CD14-positive monocyte (primary cell): ENCODE data around the gene KLHL30. TPM values are rescaled to one million over a fixed set of nuclear protein-coding genes. Genes with fewer than 3 reads are reported as not detected.

Experiments
- DNase-seq, 3 donors: peaks; one replicate each; pipeline ENCODE4 v3.0.0-alpha.2; 2011 to 2022
- H2AFZ ChIP-seq: 2 replicates; pipeline ENCODE4 v1.6.0; 2012; ENCODE audit warnings: mild to moderate bottlenecking, low read depth, low read length, inconsistent platforms; ENCODE audit not compliant: insufficient read depth, poor library complexity, severe bottlenecking
- H3K27ac ChIP-seq, 2 donors: 1 replicate in 1 of 2; 2 replicates in 1 of 2; pipeline ENCODE4 v1.5.1; 2012 to 2013; ENCODE audit warnings: low read length in 2 of 2, control low read depth in 1 of 2, inconsistent platforms in 1 of 2, low read depth in 1 of 2, mild to moderate bottlenecking in 1 of 2
- H3K27me3 ChIP-seq, 2 donors: one replicate each; pipeline versions ENCODE4 v1.6.0 to v1.6.1; 2011 to 2013; ENCODE audit warnings: low read length in 2 of 2; ENCODE audit not compliant: control insufficient read depth in 2 of 2, insufficient read depth in 2 of 2
- H3K36me3 ChIP-seq, 2 donors: replicated peaks in 1 of 2; 1 replicate in 1 of 2; 2 replicates in 1 of 2; pipeline versions ENCODE4 v1.5.1 to v1.6.1; 2012 to 2013; ENCODE audit warnings: low read length in 2 of 2, control low read depth in 1 of 2, inconsistent platforms in 1 of 2, mild to moderate bottlenecking in 1 of 2; ENCODE audit not compliant: insufficient read depth in 2 of 2, control insufficient read depth in 1 of 2
- H3K4me1 ChIP-seq, 2 donors: 1 replicate in 1 of 2; 2 replicates in 1 of 2; pipeline versions ENCODE4 v1.5.1 to v1.6.1; 2012 to 2013; ENCODE audit warnings: low read length in 2 of 2, control low read depth in 1 of 2, inconsistent platforms in 1 of 2, mild to moderate bottlenecking in 1 of 2, moderate library complexity in 1 of 2; ENCODE audit not compliant: insufficient read depth in 2 of 2, control insufficient read depth in 1 of 2
- H3K4me2 ChIP-seq: replicated peaks from 2 replicates; pipeline ENCODE3; 2012; ENCODE audit warnings: low read length, moderate library complexity, mild to moderate bottlenecking; ENCODE audit not compliant: poor library complexity, severe bottlenecking; ENCODE audit errors: extremely low read depth
- H3K4me3 ChIP-seq, 3 experiments: fragments of 200-600 bp in 1 of 3; sonication (generic) in 1 of 3; replicated peaks in 1 of 3; 1 replicate in 2 of 3; 2 replicates in 1 of 3; pipeline ENCODE4 v1.5.1; 2011 to 2013; ENCODE audit warnings: low read length in 3 of 3, mild to moderate bottlenecking in 3 of 3, control low read depth in 2 of 3, low read depth in 2 of 3, inconsistent platforms in 1 of 3, moderate library complexity in 1 of 3
- H3K79me2 ChIP-seq: 2 replicates; pipeline ENCODE4 v1.6.0; 2012; ENCODE audit warnings: mild to moderate bottlenecking, control low read depth, inconsistent platforms, low read length, moderate library complexity; ENCODE audit not compliant: insufficient read depth
- H3K9ac ChIP-seq: 2 replicates; pipeline ENCODE4 v1.6.0; 2017; ENCODE audit warnings: low read length, mild to moderate bottlenecking; ENCODE audit not compliant: insufficient read depth, poor library complexity, severe bottlenecking
- H3K9me3 ChIP-seq, 2 donors: replicated peaks in 1 of 2; 1 replicate in 1 of 2; 2 replicates in 1 of 2; pipeline versions ENCODE4 v1.5.1 to v1.6.1; 2012 to 2013; ENCODE audit warnings: low read length in 2 of 2, control low read depth in 1 of 2; ENCODE audit not compliant: control insufficient read depth in 1 of 2, insufficient read depth in 1 of 2
- H4K20me1 ChIP-seq: 2 replicates; pipeline ENCODE4 v1.6.0; 2012; ENCODE audit warnings: mild to moderate bottlenecking, low read length, control low read depth, moderate library complexity; ENCODE audit not compliant: insufficient read depth
- H3K27ac Mint-ChIP-seq, 7 donors: one replicate each; pipeline ENCODE4 v1.8.0; 2020; ENCODE audit warnings: mild to moderate bottlenecking in 7 of 7, mixed read lengths in 7 of 7, moderate library complexity in 6 of 7, inconsistent platforms in 2 of 7
- H3K27me3 Mint-ChIP-seq, 3 donors: one replicate each; pipeline ENCODE4 v1.8.0; 2021 to 2022; ENCODE audit warnings: low read depth in 3 of 3, mild to moderate bottlenecking in 3 of 3, mixed read lengths in 3 of 3, moderate library complexity in 3 of 3, inconsistent platforms in 1 of 3
- H3K36me3 Mint-ChIP-seq, 2 donors: one replicate each; pipeline ENCODE4 v1.8.0; 2020; ENCODE audit warnings: mixed read lengths in 2 of 2, inconsistent platforms in 1 of 2, mild to moderate bottlenecking in 1 of 2
- H3K4me1 Mint-ChIP-seq: one replicate; pipeline ENCODE4 v1.8.0; 2020; ENCODE audit warnings: mild to moderate bottlenecking, mixed read lengths
- H3K4me3 Mint-ChIP-seq, 2 donors: one replicate each; pipeline ENCODE4 v1.8.0; 2020; ENCODE audit warnings: mild to moderate bottlenecking in 2 of 2, mixed read lengths in 2 of 2, moderate library complexity in 1 of 2
- H3K9me3 Mint-ChIP-seq, 7 donors: one replicate each; pipeline ENCODE4 v1.8.0; 2020 to 2022; ENCODE audit warnings: mixed read lengths in 7 of 7, mild to moderate bottlenecking in 6 of 7, moderate library complexity in 6 of 7, inconsistent platforms in 2 of 7
- WGBS: methylation state at CpG from one replicate; pipeline ENCODE4 v1.1.5; 2013; ENCODE audit warnings: missing lambda C conversion rate; ENCODE audit not compliant: insufficient coverage; 5-methylcytosine and 5-hydroxymethylcytosine counted together
- intact Hi-C, 2 donors: fragments of 100-400 bp; cut with micrococcal nuclease; formaldehyde crosslinking; loops; one replicate each; pipeline versions ENCODE4 v1.15.0 to v1.15.1; 2023
- polyA plus RNA-seq, 3 donors: library from polyadenylated mRNA; depleted of rRNA in 1 of 3; unstranded in 2 of 3; stranded (reverse) in 1 of 3; fragments of 300-500 nt in 2 of 3; fragments of >200 nt in 1 of 3; fragmentation: Illumina TruSeq in 2 of 3; gene quantifications; 1 replicate in 2 of 3; 2 replicates in 1 of 3; pipeline ENCODE4 v1.2.3, GENCODE V29; 2012 to 2021
- TF ChIP-seq, protein P1 (sequence below): fragments of 200-600 bp; IDR thresholded peaks from one replicate; pipeline ENCODE4 v1.8.0; 2022; ENCODE audit warnings: antibody characterized with exemption, mild to moderate bottlenecking

KLHL30 gene
- polyA plus RNA-seq, 3 donors = 0.01 to 0.14 TPM; not detected in 1

DNA sequence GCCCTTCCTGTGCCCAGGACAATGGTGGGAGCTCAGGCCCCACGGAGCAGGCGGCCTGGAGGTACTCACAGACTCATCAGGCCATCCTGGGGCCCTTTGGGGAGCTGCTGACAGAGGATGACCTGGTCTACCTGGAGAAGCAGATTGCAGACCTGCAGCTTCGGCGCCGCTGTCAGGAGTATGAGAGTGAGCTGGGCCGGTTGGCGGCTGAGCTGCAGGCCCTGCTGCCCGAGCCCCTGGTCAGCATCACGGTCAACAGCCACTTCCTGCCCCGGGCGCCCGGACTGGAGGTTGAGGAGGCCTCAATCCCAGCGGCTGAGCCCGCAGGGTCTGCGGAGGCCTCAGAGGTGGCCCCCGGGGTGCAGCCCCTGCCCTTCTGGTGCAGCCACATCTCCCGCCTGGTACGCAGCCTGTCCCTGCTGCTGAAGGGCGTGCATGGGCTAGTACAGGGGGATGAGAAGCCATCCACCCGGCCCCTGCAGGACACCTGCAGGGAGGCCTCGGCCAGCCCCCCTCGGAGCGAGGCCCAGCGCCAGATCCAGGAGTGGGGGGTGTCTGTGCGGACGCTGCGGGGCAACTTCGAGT is 8.3 kb upstream of the KLHL30 start:
- Mint-ChIP-seq H3K4me3 (no peak overlapping the region), H3K27me3 (peaks cover 0 to 6% (median 2%) of the 10 kb centered on the region in 3 donors)
- no peak for DNase-seq

DNA sequence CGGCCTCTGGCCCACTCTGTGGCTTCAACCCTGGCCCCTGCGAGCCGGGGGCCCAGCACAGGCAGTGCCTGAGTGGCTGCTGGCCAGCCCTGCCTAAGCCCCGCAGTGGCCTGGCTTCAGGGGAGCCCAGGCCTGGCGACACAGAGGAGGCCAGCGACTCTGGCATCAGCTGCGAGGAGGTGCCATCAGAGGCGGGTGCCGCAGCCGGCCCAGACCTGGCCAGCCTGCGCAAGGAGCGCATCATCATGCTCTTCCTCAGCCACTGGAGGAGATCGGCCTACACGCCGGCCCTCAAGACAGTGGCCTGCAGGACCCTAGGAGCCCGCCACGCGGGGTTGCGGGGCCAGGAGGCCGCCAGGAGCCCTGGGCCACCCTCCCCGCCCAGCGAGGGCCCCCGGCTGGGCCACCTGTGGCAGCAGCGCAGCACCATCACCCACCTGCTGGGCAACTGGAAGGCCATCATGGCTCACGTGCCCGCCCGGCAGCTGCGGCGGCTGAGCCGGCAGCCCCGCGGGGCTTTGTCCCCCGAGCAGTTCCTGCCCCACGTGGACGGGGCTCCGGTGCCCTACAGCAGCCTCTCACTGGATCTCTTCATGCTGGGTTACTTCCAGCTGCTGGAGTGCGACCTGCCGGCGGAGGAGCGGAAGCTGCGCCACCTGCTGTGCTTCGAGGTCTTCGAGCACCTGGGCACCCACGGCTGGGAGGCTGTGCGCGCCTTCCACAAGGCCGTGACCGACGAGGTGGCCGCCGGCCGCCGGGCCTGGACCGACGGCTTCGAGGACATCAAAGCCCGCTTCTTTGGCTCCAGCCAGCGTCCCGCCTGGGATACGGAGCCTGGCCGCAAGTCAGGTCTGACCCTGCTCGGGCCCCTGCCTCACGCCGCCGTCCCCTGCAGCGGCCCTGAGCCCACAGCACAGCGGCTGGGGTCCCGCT is 7.5 kb upstream of the KLHL30 start:
- H3K79me2 ChIP-seq = no peaks in the 10 kb centered on the region
- H3K4me1 ChIP-seq = peaks cover 0 to 3% of the 10 kb centered on the region in 2 donors
- no peak overlapping the region for H3K9ac ChIP-seq
- H3K4me3 ChIP-seq = no peak overlapping the region
- no peaks in the 10 kb centered on the region for H4K20me1 ChIP-seq
- H3K27me3 ChIP-seq = no peaks in the 10 kb centered on the region
- Mint-ChIP-seq H3K27ac (no peak overlapping the region), H3K4me1 (peaks cover 7% of the 10 kb centered on the region), H3K36me3 (no peaks in the 10 kb centered on the region), H3K9me3 (no peaks in the 10 kb centered on the region), H3K27me3 (peaks cover 0 to 6% (median 2%) of the 10 kb centered on the region in 3 donors), H3K4me3 (no peak overlapping the region)
- no peak overlapping the region for H2AFZ ChIP-seq
- H3K4me2 ChIP-seq = no peak overlapping the region
- 95% methylated on average over 68 of the region's 68 CpGs for WGBS
- H3K27ac ChIP-seq = no peak overlapping the region
- no peak for DNase-seq
- H3K9me3 ChIP-seq = no peaks in the 10 kb centered on the region
- intact Hi-C loops = no loop called here
- TF ChIP-seq, protein P1, sequence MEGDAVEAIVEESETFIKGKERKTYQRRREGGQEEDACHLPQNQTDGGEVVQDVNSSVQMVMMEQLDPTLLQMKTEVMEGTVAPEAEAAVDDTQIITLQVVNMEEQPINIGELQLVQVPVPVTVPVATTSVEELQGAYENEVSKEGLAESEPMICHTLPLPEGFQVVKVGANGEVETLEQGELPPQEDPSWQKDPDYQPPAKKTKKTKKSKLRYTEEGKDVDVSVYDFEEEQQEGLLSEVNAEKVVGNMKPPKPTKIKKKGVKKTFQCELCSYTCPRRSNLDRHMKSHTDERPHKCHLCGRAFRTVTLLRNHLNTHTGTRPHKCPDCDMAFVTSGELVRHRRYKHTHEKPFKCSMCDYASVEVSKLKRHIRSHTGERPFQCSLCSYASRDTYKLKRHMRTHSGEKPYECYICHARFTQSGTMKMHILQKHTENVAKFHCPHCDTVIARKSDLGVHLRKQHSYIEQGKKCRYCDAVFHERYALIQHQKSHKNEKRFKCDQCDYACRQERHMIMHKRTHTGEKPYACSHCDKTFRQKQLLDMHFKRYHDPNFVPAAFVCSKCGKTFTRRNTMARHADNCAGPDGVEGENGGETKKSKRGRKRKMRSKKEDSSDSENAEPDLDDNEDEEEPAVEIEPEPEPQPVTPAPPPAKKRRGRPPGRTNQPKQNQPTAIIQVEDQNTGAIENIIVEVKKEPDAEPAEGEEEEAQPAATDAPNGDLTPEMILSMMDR = no peak
- no peaks in the 10 kb centered on the region for H3K36me3 ChIP-seq

More for the DNA sequence above, 8.3 kb upstream of the KLHL30 start:
- H3K27ac Mint-ChIP-seq = no peak overlapping the region
- intact Hi-C loops = no loop called here
- no peaks in the 10 kb centered on the region for H3K36me3 Mint-ChIP-seq
- Histone ChIP-seq H3K4me2 (no peak overlapping the region), H4K20me1 (no peaks in the 10 kb centered on the region), H3K4me3 (no peak overlapping the region), H3K27me3 (no peaks in the 10 kb centered on the region), H3K79me2 (no peaks in the 10 kb centered on the region), H3K4me1 (peaks cover 0 to 3% of the 10 kb centered on the region in 2 donors), H3K36me3 (no peaks in the 10 kb centered on the region), H3K9me3 (no peaks in the 10 kb centered on the region), H3K27ac (no peak overlapping the region), H3K9ac (no peak overlapping the region), H2AFZ (no peak overlapping the region)
- peaks cover 5% of the 10 kb centered on the region for H3K4me1 Mint-ChIP-seq
- TF ChIP-seq, protein P1 = no peak
- H3K9me3 Mint-ChIP-seq = no peaks in the 10 kb centered on the region
- 91% methylated on average over 28 of the region's 28 CpGs for WGBS
